ENCODE measurements around the gene AK4.

- TF ChIP-seq CTCF (optimal IDR thresholded peaks at IDR 0.05 in 1 of 3, IDR thresholded peaks at IDR 0.05 in 1 of 3, conservative IDR thresholded peaks at IDR 0.05 in 1 of 3; ENCODE audit: extremely low read depth in 1 of 3, insufficient read depth in 2 of 3, low read length in 3 of 3) = no peak
- TF ChIP-seq EZH2 (IDR thresholded peaks at IDR 0.05; ENCODE audit: low read length) = no peak
Measured at GRCh38 chr1:65214340-65215027, 66.5 kb downstream of the AK4 start.

Data from keratinocyte (primary cell).